ENCODE results near the gene CKS1B. TPM values are rescaled to one million over a fixed set of nuclear protein-coding genes. Genes with fewer than 3 reads are reported as not detected.
A peak's percentile ranks its signal among the peaks of the same experiment; 100 is the strongest.

The CKS1B gene
- total and polyA plus RNA-seq, 9 of the 15 experiments (the other 6 are each of a cell fraction or from before 2014, with no cell fraction given) = 215 to 1,103 (median 460) TPM

DNA sequence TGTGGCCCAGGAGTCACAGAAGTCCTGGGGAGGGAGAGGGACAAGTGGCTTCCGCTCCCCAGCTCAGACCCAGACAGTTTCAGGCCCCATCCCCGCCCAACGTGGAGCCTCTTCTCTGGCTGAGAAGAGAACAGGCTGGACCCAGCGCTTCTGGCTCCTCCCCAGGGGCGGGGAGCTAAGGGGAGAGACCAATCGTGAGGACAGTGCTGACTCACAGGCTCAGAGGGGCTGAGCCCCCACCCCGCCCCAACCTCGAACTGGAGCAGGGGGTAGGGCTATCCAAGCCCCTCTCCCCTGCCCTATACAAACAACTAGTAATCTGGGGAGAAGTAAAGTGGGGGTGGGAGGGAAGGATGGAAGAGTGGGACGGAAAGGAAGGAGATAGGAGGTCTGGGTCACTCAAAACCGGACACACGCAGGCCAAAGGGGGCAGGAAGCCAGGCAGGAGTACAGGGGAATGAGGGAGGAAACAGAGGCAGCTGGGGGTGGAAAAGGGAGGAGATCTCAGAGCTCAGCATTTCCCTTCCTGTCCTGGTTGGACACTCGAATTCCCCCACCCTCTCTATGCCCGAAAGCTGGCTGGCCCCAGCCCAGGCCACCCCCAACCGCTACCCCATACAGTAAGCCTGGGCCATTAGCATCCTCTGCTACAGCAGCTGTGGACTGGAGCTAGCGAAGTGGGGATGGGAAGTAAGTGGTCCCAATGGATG lies 3.7 kb upstream of the CKS1B start, which contains the start of gene SHC1 (continued):
- TF ChIP-seq, protein P1, sequence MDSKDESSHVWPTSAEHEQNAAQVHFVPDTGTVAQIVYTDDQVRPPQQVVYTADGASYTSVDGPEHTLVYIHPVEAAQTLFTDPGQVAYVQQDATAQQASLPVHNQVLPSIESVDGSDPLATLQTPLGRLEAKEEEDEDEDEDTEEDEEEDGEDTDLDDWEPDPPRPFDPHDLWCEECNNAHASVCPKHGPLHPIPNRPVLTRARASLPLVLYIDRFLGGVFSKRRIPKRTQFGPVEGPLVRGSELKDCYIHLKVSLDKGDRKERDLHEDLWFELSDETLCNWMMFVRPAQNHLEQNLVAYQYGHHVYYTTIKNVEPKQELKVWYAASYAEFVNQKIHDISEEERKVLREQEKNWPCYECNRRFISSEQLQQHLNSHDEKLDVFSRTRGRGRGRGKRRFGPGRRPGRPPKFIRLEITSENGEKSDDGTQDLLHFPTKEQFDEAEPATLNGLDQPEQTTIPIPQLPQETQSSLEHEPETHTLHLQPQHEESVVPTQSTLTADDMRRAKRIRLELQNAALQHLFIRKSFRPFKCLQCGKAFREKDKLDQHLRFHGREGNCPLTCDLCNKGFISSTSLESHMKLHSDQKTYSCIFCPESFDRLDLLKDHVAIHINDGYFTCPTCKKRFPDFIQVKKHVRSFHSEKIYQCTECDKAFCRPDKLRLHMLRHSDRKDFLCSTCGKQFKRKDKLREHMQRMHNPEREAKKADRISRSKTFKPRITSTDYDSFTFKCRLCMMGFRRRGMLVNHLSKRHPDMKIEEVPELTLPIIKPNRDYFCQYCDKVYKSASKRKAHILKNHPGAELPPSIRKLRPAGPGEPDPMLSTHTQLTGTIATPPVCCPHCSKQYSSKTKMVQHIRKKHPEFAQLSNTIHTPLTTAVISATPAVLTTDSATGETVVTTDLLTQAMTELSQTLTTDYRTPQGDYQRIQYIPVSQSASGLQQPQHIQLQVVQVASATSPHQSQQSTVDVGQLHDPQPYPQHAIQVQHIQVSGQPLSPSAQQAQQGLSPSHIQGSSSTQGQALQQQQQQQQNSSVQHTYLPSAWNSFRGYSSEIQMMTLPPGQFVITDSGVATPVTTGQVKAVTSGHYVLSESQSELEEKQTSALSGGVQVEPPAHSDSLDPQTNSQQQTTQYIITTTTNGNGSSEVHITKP (IDR thresholded peaks at IDR 0.05; ENCODE audit: partially characterized antibody) = peak; percentile 16
- TF ChIP-seq POLR2AphosphoS2 (IDR thresholded peaks at IDR 0.05; ENCODE audit: low read length) (no peak), MYC (IDR thresholded peaks at IDR 0.05; ENCODE audit: low read depth, low read length) (peak; percentile 63; the same call in 1 of the 2 replicates), MYC (CRISPR knock-in tag; IDR thresholded peaks at IDR 0.05; ENCODE audit: borderline replicate concordance, low read depth) (no peak), EP400 (IDR thresholded peaks at IDR 0.05) (no peak), POLR3A (IDR thresholded peaks at IDR 0.05; ENCODE audit: borderline replicate concordance, extremely low read depth, insufficient read depth, insufficient read length) (no peak), ZNF830 (CRISPR knock-in tag; IDR thresholded peaks at IDR 0.05) (no peak), AFF1 (IDR thresholded peaks at IDR 0.05; ENCODE audit: low read depth in 1 of 2, partially characterized antibody in 2 of 2) (no peak), MAFF (IDR thresholded peaks at IDR 0.05; ENCODE audit: low read length) (peak; percentile 35), NR1H2 (CRISPR knock-in tag; IDR thresholded peaks at IDR 0.05) (no peak), ZBTB7A (IDR thresholded peaks at IDR 0.05; ENCODE audit: borderline replicate concordance, control insufficient read depth, low read depth, low read length) (peak; percentile 97), CREM (IDR thresholded peaks at IDR 0.05; ENCODE audit: low read depth) (peak; percentile 19; the same call in 1 of the 2 replicates), TAF1 (IDR thresholded peaks at IDR 0.05; ENCODE audit: control insufficient read depth, extremely low read depth, insufficient read depth, low read length, severe bottlenecking) (peak; percentile 61), PHF8 (IDR thresholded peaks at IDR 0.05; ENCODE audit: borderline replicate concordance, low read length) (peak; percentile 34; the same call in 1 of the 2 replicates), ZBTB8A (IDR thresholded peaks at IDR 0.05; ENCODE audit: partially characterized antibody) (no peak), ZZZ3 (IDR thresholded peaks at IDR 0.05) (no peak), ARNT (IDR thresholded peaks at IDR 0.05) (peak; percentile 51 to 63; a peak in 2 of 4 replicates), MTA2 (IDR thresholded peaks at IDR 0.05; ENCODE audit: low read depth) (0 out of 2 replicates have a peak, but pooled peaks have one; percentile 19), ZKSCAN1 (IDR thresholded peaks at IDR 0.05; ENCODE audit: low read depth, low read length) (no peak), HDAC6 (IDR thresholded peaks at IDR 0.05; ENCODE audit: low read depth, low read length) (no peak)
